ENCODE measurements around the gene NRP2.

GRCh38 chr2:205694256-205694655, 12.0 kb downstream of the NRP2 start:
- TF ChIP-seq GATA1 (IDR thresholded peaks at IDR 0.05; ENCODE audit: low read depth, low read length) (no peak), POLR2A (IDR thresholded peaks at IDR 0.05; ENCODE audit: low read length) (no peak)

Data from erythroblast (primary cell).